Pulmonary artery endothelial cell (primary cell): Measurements from ENCODE around the gene TSHB. TPM values are rescaled to one million over a fixed set of nuclear protein-coding genes. Genes with fewer than 3 reads are reported as not detected.

Experiments
- DNase-seq: peaks from one replicate; pipeline ENCODE4 v3.0.0-alpha.2; 2011; ENCODE audit warnings: low read depth, low spot score
- total RNA-seq: library from RNA; depleted of rRNA; stranded (reverse); fragments of >200 nt; gene quantifications from 2 replicates; pipeline ENCODE4 v1.2.3, GENCODE V29; 2014

The TSHB gene
- total RNA-seq, 1 donor from 2014 or later = not detected

DNA sequence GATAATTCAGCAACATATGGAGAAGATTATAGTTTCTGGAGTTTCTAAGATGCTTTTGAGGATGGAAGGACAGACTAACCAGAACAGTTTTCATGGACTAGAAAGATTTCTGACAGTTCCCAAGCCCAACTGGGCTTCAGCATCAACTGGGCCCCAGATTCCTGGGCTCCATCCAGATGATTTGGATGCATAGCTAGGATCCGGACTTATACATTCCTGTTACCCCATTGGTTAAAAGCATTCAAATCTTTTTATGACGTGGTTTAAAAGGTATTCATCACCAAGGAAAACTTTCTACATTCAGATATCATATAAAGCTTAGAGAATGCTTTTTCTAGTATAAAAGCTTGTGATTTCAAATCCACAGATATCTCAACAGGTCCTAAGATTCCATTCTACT, 29.7 kb downstream of the TSHB start:
- no peak for DNase-seq

DNA sequence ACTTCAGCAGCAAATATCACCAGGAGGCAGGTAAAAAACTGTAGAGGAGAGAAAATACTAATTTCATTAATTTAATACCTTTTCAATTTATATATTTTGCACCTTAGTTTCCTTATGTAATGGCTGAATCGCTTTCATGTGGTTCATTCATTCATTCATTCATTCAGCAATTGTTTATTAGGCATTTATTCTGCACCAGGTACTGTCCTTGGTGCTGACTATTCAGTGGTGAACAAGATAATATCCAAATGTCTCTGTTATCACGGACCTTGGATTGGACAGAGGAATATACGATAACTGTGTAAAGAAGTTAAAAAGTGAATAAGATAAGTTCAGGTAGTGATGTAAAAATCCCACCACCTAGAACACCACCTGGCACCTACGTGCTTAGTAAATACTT, 30.9 kb downstream of the TSHB start:
- no peak for DNase-seq

DNA sequence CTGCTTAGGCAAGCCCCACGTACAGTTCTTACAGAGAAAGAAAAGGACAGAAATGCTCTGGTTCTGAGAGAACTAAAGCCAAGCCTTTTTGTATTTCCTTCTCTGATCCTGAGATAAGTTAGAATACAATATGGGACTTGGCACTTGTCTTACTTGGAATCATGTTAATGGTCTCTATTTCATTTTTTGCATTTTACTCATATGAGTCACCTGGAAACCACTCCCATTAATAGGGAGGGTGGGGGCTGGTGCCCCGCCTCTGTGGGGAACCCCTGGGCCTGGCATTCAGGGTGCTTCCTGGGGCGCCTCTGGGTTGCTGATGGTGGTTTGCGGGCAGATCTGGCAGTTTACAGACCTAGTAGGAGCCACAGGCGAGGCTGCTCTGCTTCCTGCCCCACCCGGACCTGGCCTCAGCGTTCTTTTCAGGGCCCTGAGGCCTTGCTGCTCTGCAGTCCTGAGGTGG, 32.9 kb downstream of the TSHB start:
- no peak for DNase-seq

DNA sequence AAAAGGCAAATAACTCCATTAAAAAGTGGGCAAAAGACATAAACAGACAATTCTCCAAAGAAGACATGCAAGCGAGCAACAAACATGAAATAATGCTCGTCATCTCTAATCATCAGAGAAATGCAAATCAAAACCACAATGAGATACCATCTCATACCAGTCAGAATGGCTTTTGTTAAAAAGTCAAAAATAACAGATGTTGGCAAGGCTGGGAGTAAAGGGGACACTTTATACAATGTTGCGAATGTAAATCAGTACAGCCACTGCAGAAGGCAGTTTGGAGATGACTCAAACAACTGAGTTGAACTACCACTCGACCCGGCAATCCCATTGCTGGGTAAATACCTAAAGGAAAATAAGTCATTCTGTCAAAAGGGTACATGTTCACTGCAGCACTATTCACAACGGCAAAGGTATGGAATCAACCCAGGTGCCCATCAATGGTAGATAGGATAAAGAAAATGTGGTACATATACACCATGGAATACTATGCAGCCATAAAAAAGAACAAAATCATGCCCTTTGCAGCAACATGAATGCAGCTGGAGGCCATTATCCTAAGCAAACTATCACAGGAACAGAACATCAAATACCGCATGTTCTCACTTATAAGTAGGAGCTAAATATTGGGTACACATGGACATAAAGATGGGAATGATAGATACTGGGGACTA, 33.7 kb downstream of the TSHB start:
- no peak for DNase-seq

DNA sequence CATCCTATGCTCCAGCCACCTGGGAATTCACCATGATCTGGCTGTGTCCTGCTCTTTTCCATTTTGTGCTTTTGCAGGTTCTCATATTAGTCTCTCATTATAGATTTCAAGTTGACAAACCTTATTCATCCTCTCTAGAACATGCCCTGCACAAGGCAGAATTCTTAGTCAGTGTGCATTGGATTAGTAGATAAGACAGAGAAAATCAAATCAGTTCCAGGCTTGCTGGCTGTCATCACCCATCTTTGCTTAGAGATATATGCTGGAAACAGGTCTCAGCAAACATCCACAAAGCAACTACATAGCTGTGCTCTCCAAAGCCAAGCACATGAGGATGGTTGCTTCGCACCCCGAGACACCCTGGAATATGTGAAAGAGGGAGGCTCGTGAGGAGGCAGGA, 34.8 kb downstream of the TSHB start:
- no peak for DNase-seq

DNA sequence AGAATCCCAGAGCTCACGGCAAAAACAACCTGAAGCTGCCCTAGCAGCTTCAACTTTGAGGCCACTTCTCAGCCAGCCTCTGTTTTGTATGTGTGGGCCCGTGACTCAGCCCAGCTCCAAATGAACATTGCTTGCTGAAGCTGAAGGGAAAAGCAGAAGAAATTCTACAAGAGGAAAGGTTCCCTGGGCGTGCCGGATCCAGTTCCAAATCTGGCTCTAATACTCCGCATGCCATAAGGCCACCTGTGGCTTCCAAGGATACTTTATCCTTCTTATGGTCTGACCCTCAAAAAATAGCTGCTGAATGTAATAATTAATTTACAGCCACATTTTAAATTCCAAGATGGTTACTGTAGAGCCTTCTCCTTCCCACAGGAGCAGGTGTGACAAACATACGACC, 35.4 kb downstream of the TSHB start:
- DNase-seq = no peak

DNA sequence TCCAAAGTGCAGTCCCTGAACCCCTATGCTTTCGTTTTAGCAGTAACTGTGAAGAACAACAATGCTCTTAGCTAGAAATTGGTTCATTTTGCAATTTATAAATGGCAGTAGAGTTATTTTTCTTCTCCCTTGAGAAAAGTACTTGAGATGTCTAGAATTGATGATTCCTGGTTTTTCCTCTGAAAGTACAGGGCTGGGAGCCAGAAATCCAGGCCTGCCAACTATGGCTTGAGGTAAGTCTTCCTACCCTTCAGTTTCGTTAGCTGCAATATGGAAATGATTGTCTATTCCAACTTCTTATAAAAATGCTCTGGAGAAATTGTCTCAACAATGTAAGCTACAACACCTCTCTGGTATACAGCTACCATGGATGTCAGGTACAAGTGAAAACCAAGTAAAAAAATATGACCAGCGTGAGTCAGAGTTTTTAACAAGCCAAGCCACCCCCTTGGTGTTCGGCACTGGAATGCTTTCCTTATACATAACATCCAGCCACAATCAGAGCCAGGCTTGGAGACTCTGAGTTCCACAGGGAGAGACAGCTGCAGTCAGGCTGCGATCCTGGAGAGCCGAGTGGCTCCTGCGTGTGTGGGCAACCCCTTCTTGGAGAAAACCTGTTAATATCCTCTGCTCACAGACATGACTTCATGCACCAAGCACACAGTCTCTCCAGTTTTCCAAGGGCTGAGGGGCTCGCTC, 37.7 kb downstream of the TSHB start:
- DNase-seq = no peak

DNA sequence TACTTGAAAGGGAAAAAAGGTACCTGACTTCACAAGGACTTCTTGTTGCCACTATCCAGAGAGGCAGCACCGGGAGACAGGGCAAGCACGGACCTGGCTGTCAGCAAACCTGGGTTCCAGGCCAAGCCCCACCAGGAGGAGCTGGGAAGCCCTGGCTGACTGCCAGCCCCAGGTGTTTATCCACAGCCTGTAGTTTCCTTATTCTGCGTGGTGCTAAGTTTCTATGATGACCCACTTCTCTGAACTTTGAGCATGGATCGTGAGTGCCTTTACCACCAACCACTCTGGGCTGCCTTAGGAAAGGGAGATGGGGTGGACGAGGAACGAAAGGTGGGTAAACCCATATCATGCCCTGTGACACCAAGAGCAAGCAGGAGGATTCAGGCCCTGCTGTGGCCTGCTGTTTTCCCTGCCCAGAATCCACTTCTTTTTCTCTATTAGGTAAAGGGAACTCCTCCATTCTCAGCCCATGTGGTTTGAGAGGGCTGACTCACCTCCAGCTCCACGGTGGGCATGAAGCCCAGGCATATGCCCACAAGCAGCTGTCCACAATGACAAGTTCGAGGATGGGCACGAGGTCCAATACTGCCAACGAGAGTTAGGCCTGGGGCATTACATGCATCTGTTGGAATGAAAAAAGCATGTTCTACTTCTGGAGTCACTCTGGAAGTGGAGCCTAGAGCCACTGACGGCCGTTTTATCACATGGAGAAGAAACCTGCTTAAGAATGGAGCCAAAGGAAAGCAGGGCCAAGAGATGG, 39.4 kb downstream of the TSHB start:
- no peak for DNase-seq

DNA sequence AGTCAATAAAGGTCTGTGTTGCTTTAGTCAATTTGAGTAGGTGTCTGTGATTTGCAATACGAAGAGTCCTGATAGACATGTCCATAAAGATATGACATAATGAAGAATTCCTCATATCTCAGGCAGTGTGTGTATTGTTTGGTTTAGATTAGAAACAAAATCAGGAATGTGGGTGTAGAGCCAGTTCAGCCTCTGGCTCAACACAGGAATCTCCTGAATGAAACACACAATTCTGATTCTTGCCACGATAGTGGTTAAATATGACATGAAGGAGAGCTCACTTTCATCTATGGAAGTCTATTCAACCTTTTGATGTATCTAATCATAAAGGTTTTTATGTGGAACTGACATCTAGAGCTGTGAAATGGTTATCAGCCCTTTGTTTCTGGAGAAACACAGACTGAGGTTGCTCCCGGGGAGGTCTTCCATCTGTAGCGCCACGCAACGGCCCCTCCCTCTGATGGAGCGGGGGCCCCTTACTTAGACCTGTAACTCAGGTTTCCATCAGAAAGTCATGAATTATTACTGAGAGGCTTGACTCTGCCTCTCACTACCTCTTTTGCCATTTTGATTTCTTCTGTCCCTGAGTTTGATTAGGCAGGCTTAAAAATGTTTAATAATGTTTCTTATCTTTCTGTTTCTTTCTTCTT, 40.2 kb downstream of the TSHB start:
- no peak for DNase-seq

DNA sequence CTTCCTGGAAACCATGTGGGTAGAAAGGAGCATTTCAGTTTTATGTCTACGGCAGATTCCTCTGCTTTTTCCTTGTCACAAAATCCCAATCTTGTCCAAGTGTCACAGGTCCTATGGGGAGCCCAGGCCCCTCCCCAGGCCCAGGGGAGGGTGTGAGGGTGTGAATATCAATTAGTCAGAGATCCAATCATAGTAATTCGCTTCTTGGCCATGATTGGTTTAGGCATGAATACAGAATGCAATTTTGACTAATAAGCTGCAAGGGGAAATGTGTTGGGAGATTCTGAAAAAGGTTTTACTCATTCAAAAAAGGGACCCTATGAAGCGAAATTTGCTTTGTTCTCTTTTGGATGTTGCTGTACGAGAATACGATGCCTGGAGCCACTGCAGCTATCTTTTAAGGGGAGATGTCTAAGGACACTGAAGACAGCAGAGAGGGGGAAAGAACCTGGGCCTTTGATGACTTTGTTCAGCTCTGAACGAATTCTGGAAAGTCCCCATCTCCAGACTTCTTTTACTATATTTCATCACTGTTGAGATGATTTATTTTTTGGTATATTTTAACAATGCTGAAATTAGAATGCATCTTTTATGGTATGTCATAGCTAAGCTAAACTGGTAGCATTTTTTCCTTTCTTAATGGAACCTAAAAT, 41.5 kb downstream of the TSHB start:
- DNase-seq = no peak

DNA sequence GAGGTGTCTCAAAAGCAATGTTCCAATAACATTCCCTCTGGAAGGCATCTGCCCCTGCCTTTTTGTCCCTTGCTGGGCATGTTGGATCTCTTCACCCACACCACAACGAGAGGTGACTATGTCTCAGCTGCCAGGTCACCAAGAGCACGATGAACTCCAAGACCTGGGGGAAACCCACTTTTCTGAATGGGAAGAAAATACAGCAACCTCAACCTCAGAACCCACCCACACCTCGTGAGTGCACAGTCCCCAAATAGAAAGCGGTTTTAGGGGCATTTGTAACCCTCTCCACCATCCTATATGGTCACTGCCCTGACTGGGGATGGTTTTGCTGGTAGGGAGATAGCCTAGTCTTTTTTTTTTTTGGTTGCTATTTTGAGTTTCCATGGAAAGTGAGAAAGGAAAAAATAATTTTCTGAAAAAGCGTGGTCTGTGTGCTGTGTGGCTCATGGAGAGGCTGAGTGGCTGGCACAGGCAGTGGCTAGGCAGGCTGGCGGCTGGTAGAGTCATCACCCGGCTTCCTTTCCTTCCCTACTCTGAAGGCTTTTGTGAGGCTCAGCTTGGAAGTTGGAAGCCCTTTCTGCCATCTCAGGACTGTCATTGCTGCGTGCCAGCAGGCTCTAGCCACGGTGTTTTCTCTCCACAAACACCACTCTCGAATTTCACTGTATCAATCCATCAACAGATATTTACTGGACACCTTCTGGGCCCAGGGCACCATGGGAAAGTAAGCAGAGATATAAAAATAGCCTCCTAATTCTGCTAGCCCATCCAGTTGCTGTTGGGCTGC, 43.9 kb downstream of the TSHB start:
- DNase-seq = no peak

DNA sequence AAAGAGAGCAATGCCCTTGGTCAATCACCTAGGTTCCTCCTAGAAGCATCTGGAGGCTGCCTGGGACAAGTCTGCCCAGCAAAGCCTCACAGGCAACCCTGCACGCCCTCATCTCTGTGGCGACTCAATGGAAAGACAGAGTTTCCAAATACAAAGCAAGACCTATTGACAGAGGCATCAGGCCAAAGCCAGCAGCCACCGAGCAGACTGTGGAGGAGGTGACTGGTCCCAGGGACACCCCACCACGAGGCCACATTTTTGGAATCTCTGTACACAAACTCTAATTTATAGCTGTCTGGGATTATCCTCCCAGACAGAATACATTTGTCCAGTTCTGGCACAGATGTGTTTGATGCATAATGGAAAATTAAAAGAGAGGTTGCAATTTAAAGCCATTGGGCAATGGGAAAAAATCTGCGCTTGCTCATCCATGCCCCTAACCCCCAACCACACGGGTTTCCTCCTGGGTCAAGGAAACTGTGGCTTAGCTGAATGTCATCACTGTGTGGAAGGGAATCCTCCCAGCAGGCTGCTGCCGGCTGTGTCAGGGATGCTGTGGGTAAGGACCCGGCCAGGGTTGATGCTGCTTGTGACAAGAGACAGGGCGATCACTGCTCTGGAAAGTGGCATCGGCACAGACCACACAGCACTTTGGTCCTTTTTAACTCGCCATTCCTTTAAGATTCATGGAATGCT, 45.4 kb downstream of the TSHB start:
- DNase-seq = no peak

DNA sequence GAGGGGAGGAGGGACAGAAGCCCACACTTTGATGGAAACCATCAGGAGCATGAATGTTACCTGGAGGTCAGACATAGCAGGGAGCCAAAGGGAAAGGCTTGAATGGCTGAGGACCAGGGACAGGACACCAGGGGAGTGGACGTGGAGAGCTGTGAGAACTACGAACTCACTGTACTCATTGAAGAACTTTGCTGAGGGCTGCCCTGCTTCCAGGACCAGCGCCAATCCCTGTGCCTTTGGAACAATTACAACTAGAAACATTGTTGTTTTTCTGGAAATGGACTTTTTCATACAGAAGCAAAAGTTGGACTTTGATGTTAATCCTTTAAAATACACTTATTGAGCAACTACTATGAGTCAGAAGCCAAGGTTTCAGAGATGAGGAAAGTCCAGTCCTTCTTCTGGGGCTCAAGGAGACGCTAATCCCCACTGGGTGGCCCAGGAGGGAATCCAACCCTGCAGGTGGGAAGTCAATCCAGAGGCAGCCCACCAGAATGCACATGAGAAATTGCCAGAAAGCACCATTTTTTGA, 46.8 kb downstream of the TSHB start:
- DNase-seq = no peak

DNA sequence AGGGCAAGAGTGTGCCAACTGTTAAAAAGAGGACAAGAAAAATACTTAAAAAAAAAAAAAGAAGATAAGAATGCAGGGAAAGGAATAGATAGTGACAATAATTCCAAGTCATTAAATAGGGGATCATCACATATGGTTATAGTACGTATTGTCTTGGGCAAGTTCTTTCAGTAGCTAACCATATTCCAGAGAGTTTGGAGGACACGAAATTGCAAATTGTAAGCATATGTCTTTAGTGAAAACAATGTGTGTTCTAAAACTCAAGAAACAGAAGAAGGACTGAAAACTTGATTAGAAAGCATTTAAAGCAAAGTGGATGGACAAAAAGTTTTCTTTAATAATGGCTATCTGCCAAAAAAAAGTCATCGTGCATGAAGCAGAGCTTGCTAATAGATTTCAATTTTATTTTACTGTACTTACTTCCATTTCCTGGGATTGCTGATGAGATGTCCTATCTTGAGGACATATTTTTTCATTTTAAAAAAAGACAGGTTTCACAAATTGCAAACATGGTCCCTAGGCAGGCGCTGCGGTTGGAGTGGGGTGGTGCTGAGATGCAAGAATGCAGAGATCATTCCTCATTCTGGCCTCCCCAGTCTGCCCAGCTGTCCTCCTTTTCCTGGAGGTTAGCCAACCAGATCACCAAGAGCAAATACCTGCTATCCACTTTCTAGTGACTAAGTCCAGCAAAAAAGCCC, 47.8 kb downstream of the TSHB start:
- no peak for DNase-seq

DNA sequence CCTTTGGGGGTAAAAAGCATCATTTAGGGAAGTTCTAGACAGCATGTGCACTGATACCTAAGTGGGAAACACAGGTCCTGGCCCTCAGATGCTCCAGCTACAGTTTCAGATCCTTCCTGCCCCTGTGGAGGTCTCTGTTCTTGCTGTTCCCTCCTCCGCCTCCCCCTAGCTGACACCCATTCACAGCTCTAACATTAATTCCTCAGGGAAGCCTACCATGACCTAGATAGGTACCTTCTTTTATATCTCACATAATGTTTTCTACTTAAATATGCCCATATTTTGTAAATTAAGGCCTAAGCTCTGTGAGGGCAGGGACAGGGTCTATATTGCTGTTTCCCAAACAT, 48.3 kb downstream of the TSHB start:
- DNase-seq = no peak

DNA sequence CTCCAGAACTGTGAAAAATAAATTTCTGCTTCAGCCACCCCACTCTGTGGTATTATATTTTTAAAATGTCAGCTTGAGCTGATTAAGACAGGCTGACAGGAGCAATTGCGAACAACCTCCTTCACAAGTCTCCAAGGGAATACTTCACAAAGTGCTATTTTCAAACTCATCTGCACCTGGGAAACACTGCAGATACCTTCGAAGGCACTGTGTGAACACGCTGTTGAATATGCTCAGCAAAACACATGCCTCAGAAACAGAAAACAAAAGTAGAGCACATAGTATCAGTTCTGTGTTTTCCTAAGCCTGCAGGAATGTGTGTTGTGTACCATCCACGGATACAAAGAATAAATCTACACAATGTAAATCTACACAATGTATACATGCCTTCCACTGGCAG, 49.1 kb downstream of the TSHB start:
- DNase-seq = no peak

DNA sequence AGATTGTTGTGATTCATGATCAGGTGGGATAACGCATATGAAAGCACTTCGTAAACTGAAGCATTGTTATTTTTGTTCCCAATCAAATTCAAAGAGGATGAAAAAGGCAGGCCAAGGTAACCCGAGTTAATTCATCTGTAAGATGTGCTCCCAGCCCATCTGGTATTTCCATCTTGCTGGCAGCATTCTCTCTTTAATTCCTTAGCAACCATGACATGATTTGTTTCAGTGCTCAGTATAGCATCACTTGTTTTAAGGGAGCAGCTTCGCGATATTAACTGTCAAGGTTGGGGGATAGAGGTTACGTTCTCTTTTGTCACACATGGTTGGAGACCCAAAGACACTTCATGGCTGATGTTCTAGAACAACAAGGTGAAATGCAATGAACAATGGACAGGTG, 53.3 kb downstream of the TSHB start:
- no peak for DNase-seq
